ENCODE results near the gene BCL10.
"Not testable (repeated sequence)": the region's sequence is repeated elsewhere in the genome, so short reads cannot be mapped to it uniquely, and the experiment has no call there.

Gene BCL10

DNA sequence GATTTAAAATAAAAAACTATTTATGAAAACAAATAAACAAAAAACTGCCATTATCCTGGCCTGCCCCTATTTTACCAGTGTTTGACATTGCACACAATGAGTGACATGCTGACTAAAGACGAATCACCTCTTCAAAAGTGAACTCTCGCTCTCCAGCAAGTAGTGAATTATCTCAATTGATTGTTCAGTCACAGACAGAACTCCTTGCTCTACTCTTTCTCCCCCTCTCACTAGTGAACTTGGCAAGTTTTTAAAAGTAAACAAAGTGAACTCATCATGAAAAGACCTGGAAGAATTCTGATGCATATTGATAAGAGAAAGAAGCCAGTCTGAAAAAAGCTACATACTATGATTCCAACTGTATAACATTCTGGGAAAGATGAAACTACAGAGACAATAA lies 12.3 kb downstream of the BCL10 start:
- DNase-seq (ENCODE audit: low read depth), result no peak

DNA sequence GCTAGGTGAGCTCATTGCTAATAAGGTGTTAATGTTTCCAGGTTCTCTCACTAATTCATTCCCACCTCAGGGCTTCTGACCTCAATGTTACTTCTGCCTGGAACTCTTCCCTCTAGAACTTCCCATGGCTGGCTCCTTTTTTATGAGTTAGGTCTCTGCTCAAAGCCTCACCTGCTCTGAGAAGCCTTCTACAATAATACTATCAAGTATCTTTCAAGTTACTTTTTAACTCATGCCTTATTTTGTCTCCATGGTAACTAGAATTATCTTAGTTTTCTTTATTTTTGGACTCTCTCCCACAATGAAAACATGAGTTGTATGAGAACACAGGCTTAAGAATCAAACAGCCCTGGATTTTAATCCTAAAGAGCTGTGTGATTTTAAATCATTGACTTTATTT lies 13.4 kb downstream of the BCL10 start:
- no peak for DNase-seq (ENCODE audit: low read depth)

DNA sequence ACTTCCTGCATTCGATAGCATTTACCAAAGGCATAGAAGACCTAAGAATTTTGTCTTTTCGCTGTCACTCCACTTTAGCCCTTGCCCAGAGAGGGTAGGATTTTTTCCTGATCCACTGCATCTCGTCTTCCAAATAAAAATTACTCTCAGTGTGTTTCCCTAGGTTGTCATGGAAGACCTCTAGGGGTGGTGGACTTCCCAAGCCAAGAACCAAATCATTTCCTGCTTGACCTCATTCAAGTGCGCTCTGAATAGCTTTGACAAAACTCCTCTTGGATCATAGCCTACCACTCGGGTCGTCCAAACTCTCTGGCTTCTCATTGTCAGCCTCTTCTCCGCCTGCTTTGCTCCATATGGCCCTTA lies 16.5 kb downstream of the BCL10 start:
- DNase-seq (ENCODE audit: low read depth), result no peak

DNA sequence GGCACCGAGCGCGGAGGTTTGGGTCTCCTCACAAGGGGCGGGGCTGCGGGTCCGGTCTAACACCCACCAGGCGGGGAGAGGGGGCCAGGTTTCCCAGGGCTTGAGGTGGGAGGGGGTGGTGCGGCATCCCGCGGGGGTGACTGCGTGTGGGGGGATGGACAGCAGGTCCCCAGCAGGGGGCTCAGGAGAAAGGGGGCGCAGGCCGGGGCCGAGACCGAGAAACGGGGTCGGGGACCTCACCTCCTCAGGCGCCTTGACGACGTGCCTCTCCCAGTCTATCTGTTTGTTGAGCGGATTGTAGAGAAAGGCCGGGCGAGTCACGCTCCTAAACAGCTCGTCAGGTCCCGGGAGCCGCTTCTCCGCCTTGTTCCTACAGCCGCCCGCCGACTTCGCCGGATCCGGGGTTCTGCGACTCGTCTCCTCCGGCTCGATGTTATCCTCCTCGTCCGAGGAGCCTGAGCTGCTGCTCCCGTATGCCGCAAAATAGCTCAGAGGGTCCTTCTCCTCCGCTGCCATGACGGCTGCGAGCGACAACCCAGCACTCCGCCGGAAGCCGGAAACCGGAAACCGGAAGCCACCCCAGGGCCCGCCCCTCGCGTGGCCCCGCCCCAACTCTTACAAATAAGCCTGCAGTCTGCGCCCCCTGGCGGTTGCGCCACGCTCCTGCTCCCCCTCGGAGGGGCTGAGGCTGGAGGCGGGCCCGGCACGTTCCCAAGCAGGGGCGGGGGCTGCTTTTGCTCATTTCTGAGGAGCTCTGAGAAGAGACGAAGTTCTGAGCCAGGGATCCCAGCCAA lies 17.1 kb downstream of the BCL10 start, which contains the start of gene C1orf52:
Gene C1orf52 (minus strand): TSS at position 545 of the 794 bp plus-strand sequence. CDS start 29 bp downstream, at position 516.
- peak; percentile 93 for DNase-seq (ENCODE audit: low read depth)

DNA sequence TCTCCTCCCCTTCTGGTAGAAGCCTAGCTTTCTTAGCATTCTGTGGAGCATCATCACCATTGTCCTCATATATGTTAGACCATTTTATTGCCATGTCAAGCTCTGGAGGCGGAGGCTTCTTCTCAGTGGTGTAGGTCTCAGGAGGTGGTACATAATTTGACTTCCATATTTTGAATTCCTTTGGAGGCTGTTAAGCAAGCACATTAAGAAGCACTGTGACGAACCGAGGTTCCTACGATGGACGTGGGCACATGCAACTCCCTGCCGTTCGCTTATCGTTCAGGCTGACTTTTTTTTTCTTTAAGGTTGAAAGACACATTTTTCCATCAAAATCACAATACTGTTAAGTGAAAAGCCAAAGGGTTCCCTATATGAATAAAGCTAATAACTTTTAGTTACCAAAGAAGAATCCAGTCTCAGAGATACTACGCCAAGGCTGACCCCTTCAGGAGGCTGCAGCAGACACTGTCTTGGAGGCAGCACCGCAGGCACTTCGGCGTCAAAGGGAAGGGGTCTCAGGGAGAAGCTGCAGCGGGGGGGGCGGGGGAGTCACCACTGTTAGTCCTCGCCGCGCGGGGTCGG lies 17.8 kb downstream of the BCL10 start:
- DNase-seq (ENCODE audit: low read depth), result no peak

DNA sequence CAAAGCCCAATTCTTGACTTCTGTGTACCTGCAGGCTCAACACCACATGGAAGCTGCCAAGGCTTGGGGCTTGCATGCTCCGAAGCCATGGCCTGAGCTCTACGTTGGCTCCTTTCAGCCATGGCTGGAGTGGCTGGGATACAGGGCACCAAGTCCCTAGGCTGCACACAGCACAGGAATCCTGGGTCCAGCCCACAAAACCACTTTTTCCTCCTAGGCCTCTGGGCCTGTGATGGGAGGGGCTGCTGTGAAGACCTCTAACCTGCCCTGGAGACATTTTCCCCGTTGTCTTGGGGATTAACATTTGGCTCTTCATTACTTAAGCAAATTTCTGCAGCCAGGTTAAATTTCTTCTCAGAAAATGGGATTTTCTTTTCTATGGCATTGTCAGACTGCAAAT lies 27.4 kb downstream of the BCL10 start:
- DNase-seq (ENCODE audit: low read depth), result not testable (repeated sequence)

DNA sequence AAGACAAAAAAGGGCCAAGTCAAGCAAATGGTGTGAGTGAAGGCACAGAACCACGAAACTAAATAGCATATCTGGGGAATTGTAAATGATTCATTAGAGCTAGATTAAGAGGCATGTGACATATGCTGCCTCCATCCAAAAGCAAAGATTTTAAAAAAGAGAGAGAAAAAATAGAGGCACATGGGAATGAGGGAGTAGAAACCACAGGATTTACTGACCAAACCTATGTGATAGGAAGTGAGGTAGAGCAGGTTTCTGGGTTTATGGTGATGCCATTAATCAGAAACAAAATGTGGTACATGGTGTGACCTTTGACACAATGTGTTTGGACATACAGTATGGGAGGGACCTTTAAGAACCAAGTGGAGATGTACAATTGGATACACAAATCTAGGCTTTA lies 30.5 kb downstream of the BCL10 start:
- no peak for DNase-seq (ENCODE audit: low read depth)

DNA sequence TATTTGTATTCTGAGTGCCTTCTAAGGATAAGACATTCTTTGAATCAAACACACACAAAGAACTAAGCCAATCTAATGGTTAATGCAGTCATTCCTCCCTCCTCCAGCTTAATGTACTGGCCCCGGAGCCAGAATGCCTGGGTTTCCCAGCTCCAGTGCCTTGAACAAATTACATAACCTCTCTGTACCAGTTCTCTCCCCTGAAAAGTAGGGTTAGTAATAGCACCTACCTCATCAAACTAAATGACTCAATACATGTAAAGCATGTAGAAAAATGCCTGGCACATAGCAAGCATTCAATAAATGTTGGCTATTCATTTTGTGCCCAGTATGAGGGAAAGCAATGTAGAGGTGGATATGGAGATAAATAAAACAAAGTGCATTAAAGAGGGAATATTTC lies 31.0 kb downstream of the BCL10 start:
- DNase-seq (ENCODE audit: low read depth), result no peak

DNA sequence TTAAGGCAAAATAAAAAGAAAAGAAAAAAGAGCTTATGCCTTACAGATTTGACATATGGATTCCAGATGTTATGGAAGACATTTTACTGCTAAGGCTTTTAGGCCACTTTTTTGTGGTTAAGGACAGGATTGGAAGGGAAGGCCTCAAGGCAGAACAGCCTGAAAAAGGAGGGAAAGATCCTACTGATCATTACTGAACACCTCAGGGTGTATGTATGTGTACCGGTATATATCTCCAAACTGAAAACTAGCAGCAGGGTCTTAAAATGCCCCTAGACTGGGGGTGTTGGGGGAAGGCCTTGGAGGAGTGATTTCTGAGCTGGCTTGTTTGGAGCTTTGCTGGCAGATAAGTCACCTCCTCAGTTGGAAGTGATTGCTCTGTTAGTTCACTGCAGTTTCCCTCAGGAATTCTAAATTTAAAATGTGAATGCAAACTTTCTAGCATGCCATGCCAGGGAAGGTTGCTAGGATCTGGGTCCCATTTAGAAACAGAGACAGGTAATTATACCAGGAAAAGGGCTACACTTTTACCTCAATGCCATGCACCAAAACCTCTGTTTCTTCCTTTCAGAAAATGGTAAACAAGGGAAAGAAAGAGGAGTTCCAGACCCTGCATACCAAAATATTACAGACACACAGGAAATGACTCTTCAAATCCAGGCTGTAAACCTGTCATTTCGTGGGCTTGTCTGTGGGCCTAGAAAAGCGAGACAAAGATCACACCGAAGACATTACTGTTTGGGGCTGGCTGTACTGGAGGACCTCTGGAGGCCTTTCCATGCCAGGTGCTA lies 32.0 kb downstream of the BCL10 start:
- DNase-seq (ENCODE audit: low read depth), result no peak

DNA sequence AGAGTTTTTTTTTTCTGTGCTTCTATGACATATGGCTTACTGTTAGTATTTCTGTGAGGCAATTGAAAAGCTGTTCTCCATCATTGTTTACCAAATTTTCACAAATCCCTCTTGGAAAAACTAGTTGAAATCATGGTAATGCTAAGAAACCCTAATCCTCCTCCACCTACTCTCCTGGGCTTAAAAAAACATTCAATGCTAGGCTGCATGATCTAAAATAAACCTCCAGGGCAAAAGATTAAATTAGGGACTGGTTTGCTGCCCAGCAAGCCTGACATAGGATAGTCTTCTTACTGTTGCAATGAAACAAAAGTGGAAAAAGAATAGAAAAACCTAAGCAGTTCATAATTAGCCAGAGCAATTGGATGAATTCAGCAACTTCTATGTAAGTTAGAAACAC lies 33.1 kb downstream of the BCL10 start:
- no peak for DNase-seq (ENCODE audit: low read depth)

DNA sequence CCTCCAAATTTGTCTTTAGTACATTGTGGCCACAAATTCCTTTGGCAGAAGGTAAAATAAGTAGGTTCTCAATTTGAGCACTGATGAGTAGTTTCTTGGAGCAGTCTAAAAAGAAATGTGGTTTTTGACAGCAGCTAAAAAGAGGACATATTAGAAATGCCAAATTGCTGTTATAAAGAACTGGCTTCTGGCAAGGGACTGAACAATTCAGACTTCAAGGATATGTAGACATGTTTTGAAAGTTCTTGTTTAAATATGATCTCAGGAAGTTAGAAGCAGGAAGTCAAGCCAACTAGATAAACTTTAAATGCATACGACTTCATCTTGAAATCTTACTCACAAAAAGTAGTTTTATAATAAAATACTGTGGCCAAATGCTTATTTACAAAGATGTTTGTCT lies 35.8 kb downstream of the BCL10 start:
- DNase-seq (ENCODE audit: low read depth), result no peak

DNA sequence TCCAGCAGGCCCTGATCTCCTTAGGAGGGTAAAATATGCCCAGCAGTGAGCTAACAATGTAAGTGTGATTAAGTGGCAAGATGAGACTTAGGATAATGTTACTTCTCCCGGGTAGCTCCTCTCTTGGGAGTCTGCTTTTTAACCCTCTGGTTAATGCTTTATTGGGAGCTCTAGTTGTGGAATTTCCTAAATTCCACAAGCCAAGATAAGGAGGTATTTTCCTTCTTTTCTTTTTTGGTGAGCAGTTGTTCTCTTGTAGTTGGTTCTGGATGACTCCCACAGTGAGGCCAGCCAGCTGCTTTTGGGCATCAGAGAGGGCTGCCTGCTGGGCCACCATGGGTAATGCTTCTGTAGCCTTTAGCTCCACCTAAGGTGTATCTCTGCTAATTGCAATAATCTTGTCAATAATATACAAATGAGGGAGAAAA lies 36.2 kb downstream of the BCL10 start:
- no peak for DNase-seq (ENCODE audit: low read depth)

DNA sequence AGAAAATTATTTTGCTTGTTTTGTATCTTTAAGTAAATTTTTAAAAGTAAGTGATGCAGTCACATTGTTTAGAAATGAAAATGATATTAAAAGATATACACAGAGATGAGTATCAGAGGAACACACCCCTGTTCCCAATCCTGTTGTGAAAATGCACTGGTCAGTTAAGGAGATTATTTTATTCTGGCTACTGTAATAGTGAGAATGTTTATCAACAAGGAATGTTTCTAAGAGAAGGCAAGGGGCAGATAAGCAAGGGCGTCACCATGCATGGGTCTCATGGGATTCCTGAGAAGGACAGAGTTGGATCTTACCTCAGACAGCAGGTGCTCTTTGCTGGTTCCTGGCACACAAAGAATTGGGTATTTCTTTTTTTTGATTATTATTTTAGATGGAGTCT lies 38.8 kb downstream of the BCL10 start:
- no peak for DNase-seq (ENCODE audit: low read depth)

DNA sequence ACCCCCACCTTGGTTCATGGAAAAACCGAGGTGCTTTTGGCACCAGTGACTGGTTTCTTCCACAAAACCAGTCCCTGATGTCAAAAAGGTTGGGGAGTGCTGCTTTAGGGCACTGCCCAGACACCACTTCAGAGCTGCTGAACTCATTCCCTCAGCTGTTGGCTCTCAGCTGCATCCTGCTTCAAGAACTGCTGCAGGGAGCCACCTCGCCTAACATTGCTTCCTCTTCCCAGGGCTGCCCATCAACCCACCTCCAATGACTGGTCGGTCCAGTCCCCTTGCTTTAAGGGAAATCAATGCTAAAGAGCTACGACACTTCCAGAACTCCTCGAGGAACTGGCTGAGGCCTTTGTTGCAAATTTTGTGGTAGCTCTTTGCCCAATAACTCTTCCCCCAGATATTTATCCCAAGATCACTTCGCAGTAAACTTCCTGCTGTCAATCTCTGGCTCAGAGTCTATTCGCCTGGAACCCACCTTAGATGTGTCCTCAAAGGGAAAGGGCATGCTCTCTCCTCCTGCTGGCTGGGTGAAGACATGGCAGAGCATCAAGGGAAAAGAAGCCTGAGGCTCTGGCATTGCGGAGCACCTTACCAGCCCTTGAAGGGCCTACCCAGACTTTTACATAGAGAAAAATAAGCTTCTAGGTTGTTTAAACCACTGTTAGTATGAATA lies 46.0 kb downstream of the BCL10 start:
- DNase-seq (ENCODE audit: low read depth), result no peak

DNA sequence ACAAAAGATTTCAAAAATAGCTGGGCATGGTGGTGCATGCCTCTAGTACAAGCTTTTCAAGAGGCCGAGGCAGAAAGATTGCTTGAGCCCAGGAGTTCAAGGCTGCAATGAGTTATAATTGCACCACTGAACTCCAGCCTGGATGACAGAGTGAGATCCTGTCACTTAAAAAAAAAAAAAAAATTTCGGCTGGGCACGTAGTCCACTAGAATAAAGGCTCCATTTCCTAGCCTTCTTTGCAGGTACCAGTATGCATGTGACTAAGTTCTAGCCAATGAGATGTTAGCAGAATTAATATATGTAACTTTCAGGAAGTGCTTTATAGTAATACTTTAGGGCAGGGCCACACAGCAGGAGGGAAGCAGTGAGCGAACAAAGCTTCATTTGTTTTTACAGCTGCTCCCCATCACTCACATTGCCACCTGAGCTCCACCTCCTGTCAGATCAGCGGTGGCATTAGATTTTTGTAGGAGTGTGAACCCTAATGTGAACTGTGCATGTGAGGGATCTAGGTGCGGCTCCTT lies 46.8 kb downstream of the BCL10 start:
- DNase-seq (ENCODE audit: low read depth), result no peak

DNA sequence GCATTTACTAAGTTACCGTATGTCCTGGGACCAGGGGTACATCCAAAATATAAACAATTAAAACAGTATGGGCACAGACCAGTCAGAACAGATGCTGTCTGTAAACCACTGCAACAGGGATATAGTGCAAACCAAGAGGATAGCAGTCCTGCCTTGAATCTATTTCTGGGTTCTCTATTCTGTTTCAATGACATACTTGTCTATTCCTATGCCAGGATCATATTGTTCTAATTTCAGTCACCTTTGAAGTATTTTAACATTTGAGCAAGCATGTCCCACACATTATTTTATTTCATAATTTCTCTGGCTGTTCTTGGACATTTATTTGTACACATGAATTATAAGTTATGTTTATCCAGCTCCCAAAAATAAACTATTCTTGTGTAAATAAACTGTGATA lies 47.5 kb downstream of the BCL10 start:
- DNase-seq (ENCODE audit: low read depth), result no peak

DNA sequence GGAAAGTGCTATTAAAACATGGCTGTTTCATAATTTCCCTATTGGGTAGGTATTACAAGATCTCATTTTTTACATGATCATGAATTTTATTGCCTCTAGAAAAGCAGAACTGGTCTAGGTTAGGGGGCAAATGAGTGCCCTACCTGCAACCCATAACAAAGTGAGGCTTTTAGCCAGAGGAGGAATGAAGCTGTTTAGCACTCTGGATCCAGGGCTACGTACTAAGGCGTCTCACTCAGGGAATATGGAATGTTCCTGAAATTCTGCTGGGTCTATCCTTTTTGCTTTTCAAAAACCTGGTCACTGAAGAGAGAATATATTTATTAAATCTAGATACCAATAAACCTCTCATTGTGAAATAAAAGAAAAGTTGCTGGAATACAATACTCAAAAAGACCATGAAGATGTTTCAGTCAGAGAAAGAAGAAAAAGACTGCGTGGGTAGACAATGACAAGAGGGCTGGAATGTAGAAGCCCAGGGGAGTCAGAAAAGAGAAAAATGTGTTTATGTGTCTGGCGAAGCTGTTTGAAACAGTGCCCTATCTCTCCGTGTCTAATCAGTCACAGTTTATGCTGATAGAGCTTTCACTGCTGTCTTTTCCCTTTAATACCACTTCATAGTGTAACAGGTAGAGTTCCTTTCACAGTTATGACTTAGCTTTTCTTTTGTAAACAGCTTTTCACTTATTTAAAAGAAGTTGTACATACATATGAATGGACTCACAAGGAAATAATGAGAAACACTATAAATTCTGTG lies 50.6 kb downstream of the BCL10 start:
- DNase-seq (ENCODE audit: low read depth), result no peak

DNA sequence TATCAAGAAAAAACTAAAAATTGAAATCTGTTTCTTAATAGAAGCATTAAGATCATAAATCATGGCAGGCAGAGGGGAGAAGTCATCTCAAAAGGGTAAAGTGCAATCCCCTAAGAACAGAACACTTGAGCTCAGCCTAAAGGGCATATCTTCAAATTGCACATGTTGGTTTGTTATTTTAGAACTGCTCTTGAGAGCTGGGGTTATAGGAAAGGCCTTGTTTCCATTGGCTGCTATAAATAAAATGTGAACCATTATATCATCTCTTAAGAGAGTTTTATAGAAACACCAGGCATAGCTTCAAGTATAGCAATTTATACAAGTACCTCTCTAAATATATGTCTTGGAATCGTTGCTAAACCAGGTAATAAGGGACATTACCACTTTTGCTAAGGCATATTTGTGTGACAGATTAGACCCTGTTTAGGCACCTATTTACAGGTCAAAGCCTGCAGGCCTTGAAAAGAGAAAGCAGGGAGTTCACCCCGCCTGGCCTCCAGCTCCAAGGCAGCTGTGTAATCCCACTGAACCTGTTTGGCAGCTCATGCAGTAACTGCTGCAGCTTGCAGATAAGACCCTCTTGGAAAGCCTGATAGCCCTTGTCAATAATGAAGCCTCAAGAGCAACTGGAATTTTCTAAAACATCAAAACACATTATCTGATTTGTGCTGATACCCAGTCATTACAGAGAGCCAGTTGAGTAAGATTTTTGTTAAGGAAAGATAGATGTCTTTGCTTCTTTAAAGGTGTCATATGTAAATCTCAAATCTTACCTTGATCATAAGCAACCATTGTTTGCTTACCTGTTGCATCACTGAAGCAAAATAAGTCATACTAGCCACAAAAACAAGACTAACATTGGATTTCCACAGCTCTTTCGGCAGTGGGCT lies 51.5 kb downstream of the BCL10 start:
- no peak for DNase-seq (ENCODE audit: low read depth)

DNA sequence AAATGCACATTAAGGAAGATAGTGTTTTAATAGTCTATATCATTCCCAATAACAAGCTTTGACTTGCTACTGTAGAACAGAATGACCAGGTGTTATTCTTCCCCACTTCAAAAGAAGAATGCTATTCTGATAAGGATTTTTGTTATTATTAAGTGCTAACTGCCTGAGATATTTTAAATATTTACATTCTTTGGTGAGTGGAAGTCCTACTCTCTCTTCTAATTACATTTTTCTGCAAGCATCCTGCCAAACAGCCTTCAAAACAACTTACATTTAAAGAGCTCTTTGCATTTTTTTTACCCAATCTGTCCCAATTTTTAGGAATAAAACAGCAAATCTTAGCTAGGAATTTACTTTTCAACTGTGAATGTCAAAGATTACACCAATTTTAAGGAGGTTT lies 52.1 kb downstream of the BCL10 start:
- no peak for DNase-seq (ENCODE audit: low read depth)

DNA sequence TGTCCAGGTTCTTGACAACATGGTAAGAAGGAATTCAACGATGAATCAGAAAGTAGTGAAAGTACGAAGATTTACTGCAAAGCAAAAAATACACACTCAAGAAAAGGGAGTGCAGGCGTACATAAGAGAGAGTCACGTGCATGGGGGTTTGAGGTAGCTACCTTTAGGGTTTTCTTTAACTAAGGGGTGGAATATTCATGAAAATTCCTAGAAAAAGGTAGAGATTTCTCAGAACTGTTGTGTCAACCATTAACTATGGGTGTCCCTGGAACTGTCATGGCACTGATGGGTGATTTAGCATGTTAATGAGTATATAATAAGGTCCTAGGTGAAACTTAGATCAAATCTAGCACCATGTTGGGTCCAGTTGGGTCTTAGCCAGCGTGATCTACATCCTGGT lies 53.1 kb downstream of the BCL10 start:
- no peak for DNase-seq (ENCODE audit: low read depth)

Data from stimulated activated CD8-positive, alpha-beta memory T cell treated with anti-CD3 and anti-CD28 coated beads, Interleukin-4, amount 100 ng/mL, for 24 hours (primary cell).